Measurements from ENCODE around the gene SH3RF3.

The SH3RF3 gene

DNA sequence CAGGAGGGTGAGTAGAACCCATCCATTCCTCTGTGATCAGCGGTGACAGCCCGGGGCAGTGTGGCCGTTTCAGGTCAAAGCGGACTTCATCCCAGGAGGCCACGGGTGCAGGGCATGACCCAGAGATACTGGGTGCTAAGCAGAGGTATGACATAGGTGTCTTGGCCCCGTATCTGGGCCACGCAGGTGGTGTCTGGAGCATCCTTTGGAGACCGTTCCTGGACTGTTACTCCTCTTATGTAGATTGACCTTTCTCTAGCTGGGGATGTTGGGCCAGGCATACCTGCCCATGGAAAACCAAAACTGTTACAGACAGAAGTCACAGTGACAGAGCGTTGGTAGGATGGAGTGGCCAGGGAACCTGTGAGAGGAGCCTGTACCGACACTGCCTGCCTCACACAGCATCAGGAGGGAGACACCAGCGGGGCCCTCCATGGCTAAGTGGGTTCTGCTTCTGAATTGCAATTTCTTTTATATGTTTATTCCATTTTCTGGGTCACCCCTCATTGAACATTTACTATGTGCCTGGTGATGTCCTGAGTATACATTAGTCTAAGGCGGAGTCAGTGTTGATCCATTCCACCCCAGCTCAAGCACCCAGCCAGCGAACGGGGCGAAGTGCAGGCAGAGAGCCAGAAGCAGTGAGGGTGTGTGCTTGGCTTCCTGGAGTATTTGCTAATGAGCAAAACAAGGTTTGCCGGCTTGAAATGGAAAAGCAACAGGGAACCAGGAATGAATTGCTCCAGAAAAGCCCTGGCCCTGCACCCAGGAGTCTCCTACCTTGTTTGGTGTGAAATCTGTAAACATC lies 141.7 kb downstream of the SH3RF3 start:
- TF ChIP-seq, protein P1, sequence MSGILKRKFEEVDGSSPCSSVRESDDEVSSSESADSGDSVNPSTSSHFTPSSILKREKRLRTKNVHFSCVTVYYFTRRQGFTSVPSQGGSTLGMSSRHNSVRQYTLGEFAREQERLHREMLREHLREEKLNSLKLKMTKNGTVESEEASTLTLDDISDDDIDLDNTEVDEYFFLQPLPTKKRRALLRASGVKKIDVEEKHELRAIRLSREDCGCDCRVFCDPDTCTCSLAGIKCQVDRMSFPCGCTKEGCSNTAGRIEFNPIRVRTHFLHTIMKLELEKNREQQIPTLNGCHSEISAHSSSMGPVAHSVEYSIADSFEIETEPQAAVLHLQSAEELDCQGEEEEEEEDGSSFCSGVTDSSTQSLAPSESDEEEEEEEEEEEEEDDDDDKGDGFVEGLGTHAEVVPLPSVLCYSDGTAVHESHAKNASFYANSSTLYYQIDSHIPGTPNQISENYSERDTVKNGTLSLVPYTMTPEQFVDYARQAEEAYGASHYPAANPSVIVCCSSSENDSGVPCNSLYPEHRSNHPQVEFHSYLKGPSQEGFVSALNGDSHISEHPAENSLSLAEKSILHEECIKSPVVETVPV (CRISPR knock-in tag; IDR thresholded peaks at IDR 0.05), result no peak
- TF ChIP-seq TOX (CRISPR knock-in tag; IDR thresholded peaks at IDR 0.05; ENCODE audit: borderline replicate concordance), result no peak
- no peak for TF ChIP-seq ZC3H10 (CRISPR knock-in tag; IDR thresholded peaks at IDR 0.05)
- TF ChIP-seq ZNF70 (CRISPR knock-in tag; IDR thresholded peaks at IDR 0.05), result no peak
- TF ChIP-seq ZFP3 (CRISPR knock-in tag; IDR thresholded peaks at IDR 0.05), result no peak
- TF ChIP-seq OSR1 (CRISPR knock-in tag; IDR thresholded peaks at IDR 0.05), result no peak
- ATAC-seq, result no peak

DNA sequence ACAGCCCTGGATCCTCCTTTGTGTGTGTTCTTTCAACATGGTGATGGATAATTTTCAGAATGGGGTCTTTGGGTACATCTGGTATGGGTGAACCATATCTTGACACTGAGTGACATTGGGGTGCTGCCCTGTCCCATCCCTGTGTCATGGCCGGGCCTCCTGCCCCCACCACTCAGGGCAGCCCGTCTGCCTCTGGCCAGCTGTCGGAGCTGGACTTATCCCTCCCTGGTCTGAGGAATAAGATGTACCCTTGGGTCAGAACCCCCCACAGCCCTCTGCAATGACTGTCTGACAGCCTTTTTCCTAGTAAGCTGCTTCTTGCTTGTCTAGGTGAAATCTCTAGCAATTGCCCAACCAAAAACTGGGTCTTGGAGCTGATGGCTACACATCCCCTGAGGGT lies 142.9 kb downstream of the SH3RF3 start:
- no peak for ATAC-seq
- TF ChIP-seq, protein P2, sequence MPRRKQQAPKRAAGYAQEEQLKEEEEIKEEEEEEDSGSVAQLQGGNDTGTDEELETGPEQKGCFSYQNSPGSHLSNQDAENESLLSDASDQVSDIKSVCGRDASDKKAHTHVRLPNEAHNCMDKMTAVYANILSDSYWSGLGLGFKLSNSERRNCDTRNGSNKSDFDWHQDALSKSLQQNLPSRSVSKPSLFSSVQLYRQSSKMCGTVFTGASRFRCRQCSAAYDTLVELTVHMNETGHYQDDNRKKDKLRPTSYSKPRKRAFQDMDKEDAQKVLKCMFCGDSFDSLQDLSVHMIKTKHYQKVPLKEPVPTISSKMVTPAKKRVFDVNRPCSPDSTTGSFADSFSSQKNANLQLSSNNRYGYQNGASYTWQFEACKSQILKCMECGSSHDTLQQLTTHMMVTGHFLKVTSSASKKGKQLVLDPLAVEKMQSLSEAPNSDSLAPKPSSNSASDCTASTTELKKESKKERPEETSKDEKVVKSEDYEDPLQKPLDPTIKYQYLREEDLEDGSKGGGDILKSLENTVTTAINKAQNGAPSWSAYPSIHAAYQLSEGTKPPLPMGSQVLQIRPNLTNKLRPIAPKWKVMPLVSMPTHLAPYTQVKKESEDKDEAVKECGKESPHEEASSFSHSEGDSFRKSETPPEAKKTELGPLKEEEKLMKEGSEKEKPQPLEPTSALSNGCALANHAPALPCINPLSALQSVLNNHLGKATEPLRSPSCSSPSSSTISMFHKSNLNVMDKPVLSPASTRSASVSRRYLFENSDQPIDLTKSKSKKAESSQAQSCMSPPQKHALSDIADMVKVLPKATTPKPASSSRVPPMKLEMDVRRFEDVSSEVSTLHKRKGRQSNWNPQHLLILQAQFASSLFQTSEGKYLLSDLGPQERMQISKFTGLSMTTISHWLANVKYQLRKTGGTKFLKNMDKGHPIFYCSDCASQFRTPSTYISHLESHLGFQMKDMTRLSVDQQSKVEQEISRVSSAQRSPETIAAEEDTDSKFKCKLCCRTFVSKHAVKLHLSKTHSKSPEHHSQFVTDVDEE (CRISPR knock-in tag; IDR thresholded peaks at IDR 0.05), result no peak
- TF ChIP-seq TOX (CRISPR knock-in tag; IDR thresholded peaks at IDR 0.05; ENCODE audit: borderline replicate concordance) (no peak), ZNF70 (CRISPR knock-in tag; IDR thresholded peaks at IDR 0.05) (no peak), PPARA (CRISPR knock-in tag; IDR thresholded peaks at IDR 0.05; ENCODE audit: borderline replicate concordance) (no peak), ZNF8 (CRISPR knock-in tag; IDR thresholded peaks at IDR 0.05) (no peak), SNAI2 (CRISPR knock-in tag; IDR thresholded peaks at IDR 0.05) (no peak), ARNTL (CRISPR knock-in tag; IDR thresholded peaks at IDR 0.05; ENCODE audit: borderline replicate concordance, low read depth) (no peak), ISL1 (CRISPR knock-in tag; IDR thresholded peaks at IDR 0.05) (no peak), OSR1 (CRISPR knock-in tag; IDR thresholded peaks at IDR 0.05) (no peak), RARB (CRISPR knock-in tag; IDR thresholded peaks at IDR 0.05) (no peak), ZFP30 (CRISPR knock-in tag; IDR thresholded peaks at IDR 0.05) (no peak), BACH2 (CRISPR knock-in tag; IDR thresholded peaks at IDR 0.05; ENCODE audit: borderline replicate concordance) (no peak), ZNF565 (CRISPR knock-in tag; conservative IDR thresholded peaks at IDR 0.05; ENCODE audit: low read depth) (no peak)
- TF ChIP-seq, protein P3, sequence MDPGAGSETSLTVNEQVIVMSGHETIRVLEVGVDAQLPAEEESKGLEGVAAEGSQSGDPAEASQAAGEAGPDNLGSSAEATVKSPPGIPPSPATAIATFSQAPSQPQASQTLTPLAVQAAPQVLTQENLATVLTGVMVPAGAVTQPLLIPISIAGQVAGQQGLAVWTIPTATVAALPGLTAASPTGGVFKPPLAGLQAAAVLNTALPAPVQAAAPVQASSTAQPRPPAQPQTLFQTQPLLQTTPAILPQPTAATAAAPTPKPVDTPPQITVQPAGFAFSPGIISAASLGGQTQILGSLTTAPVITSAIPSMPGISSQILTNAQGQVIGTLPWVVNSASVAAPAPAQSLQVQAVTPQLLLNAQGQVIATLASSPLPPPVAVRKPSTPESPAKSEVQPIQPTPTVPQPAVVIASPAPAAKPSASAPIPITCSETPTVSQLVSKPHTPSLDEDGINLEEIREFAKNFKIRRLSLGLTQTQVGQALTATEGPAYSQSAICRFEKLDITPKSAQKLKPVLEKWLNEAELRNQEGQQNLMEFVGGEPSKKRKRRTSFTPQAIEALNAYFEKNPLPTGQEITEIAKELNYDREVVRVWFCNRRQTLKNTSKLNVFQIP (CRISPR knock-in tag; IDR thresholded peaks at IDR 0.05; ENCODE audit: borderline replicate concordance, low read depth), result no peak
- TF ChIP-seq, protein P1 (CRISPR knock-in tag; IDR thresholded peaks at IDR 0.05), result no peak

DNA sequence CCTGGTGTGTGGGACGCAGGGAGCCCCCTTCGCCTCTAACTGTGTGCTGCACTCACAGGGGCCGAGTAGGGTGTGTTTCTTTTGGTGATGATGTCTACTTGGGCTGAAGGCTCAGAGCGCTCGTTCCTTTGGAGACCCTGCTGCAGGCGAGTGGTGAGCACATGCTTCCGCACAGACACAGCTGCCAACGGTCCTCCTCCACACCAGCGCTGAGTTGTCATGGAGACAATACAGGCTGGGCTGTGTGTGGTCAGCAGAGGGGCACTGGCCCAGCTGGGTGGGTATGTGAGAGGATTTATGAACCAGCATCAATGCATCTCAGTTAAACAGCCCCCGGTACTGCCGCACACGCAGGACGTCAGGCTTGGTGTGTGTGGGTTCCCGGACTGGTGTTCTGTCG lies 143.5 kb downstream of the SH3RF3 start:
- no peak for TF ChIP-seq OSR1 (CRISPR knock-in tag; IDR thresholded peaks at IDR 0.05)
- ATAC-seq, result no peak

DNA sequence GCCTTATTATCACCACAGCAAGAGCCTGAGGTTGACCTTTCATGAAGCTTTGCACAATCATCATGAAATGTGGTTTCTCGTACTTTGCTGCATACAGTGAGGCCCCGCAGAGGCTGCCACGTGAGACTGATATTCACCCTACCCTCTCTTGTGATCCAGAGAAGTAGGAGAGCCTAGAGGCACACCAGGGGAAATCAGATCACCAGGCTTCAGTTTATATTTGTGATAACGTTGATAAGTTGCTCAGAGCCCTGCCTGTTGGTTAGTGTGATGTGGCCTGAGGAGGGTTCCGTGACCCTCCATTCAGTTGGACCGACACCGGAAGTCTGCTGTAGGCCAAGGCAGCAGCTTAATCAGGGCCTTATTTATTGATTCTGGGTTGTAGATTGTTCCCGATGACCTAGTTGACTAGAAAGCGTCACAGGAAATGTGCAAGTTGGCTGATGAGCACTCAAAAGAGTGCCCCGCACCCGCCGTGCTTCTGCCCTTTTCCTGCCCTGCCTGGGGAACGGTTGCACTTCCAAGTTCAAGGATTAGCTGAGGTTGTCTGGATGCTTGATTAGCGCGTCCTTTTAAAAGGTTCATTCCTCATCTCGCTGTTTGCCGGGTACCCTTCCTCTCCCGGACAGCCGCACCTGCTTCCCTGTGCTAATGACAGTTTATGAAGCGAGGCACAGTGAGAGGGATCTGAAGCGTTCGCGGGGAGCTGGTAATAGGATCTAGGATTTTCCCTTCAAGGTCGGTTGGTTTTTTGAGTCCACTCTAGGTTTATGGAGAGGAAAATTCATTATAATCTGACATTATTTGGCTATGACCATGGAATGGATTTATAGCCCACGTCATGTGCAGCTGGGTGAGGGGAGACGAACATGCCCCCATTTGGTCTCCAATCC lies 146.4 kb downstream of the SH3RF3 start:
- TF ChIP-seq, protein P4, sequence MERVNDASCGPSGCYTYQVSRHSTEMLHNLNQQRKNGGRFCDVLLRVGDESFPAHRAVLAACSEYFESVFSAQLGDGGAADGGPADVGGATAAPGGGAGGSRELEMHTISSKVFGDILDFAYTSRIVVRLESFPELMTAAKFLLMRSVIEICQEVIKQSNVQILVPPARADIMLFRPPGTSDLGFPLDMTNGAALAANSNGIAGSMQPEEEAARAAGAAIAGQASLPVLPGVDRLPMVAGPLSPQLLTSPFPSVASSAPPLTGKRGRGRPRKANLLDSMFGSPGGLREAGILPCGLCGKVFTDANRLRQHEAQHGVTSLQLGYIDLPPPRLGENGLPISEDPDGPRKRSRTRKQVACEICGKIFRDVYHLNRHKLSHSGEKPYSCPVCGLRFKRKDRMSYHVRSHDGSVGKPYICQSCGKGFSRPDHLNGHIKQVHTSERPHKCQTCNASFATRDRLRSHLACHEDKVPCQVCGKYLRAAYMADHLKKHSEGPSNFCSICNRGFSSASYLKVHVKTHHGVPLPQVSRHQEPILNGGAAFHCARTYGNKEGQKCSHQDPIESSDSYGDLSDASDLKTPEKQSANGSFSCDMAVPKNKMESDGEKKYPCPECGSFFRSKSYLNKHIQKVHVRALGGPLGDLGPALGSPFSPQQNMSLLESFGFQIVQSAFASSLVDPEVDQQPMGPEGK (CRISPR knock-in tag; IDR thresholded peaks at IDR 0.05; ENCODE audit: borderline replicate concordance), result no peak
- TF ChIP-seq ZFP30 (CRISPR knock-in tag; IDR thresholded peaks at IDR 0.05), result no peak
- TF ChIP-seq, protein P2 (CRISPR knock-in tag; IDR thresholded peaks at IDR 0.05), result no peak

More for the DNA sequence above, 146.4 kb downstream of the SH3RF3 start:
- ATAC-seq, result no peak

All from SK-N-SH treated with all-trans-retinoic acid at 6 μM for 48 hours (cell line).